GM19043 (cell line): ENCODE measurements around the gene MAFF.

Experiments used
- ATAC-seq: cut with Tn5 transposase; IDR thresholded peaks from one replicate; pipeline ENCODE4 v1.9.1; 2021; ENCODE audit warnings: low read depth; ENCODE audit not compliant: unreplicated experiment

The MAFF gene

DNA sequence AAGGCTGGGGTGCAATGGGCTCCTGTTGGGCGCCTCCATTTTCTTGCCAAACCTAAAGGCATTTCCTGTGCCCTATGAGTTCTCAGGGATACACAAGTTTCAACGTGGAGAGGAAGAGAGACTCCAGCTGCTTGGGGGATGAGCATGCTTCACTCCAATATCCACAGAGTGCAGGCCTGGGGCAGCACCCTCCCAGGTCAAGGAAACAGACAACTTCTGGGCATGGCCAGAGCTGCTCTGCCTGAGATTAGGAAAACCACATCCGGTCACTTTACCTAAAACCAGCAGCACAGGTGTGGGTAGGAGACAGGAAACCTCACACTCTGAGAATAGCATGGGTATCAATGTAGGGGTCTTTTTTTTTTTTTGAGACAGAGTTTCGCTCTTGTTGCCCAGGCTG, 42.3 kb downstream of the MAFF start:
- no peak for ATAC-seq

DNA sequence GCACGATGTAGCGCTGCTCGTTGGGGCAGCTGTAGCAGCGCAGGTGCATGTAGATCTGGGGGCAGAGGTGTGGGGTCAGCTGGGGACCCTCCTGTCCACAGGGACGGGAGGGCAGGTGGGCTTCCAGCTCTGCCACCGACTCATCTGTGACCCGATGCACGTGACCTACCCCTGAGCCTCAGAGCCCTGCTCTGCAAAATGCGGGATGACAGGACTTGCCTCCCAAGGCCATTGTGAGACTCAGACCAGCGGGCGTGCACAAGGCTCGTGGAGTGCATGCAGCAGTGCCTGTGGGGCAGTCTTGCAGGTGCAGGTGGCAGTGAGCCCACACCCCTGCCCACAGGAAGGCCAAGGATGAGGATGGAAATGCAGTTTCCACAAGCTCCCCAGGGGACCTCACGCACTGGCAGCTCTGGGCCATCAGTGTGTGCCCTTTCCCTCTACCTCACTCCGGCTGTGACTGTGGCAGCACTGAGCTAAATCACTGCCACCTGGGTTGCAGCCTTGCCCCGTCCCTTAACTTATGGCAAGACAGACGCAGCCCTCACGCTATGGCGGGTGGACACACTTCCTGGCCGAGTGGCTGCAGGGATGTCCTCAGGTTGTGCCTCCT, 44.4 kb downstream of the MAFF start:
- no peak for ATAC-seq

DNA sequence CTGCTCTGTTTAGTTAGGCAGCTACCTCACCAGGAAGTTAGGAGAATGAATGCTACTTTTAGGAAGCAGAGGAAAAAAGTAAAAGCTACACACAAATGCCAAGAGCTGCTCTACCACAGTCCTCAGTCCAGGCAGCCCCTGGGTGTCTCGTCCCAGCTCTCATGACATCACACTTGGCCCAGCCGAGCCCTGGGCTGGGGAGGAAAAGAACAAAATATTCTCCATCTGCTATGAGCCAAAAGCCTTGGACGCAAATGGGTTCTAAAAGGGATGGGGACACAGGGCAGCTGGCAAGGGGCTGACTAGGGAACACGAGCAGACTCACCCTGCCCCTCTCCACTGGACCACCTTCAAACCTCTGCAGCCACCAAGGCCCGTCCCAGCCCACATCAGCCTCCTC, 44.9 kb downstream of the MAFF start:
- ATAC-seq = no peak

DNA sequence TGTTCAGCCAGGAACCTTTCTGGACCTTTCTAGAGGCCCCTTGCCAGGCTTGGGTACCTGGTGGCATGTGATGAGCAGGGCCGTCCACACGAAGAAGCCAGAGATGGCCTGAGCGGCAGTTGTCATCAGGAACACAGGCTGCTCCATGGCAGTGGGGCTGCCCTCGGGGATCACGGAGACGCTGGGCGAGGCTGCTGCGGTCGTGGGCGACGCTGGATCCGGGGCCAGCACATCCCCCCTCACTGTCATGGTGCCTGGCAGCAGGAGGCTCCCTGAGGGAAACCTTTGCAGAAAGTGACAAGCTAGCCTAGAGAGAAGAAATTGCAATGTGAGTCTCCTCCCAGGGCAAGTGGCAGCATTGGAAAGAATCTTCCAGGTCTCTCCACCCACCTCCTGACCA, 45.9 kb downstream of the MAFF start:
- ATAC-seq = no peak

DNA sequence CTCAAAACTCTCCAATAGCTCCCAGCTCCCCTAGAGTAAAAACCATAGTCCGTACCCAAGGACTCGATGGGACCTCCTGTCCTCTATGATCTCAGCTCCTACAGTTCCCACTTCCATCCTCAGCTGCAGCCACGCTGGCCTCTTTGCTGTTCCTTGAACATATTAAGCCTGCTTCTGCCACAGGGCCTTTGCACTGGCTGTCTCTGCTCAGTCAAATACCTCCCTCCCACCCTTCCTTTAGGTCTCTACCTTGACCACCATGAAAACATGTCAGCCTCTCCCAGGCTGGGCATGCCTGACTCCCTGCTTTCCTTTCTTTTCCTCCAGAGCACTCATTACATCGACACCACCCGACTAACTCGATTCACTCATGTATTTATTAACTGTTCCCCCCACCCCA, 46.5 kb downstream of the MAFF start:
- ATAC-seq = no peak

DNA sequence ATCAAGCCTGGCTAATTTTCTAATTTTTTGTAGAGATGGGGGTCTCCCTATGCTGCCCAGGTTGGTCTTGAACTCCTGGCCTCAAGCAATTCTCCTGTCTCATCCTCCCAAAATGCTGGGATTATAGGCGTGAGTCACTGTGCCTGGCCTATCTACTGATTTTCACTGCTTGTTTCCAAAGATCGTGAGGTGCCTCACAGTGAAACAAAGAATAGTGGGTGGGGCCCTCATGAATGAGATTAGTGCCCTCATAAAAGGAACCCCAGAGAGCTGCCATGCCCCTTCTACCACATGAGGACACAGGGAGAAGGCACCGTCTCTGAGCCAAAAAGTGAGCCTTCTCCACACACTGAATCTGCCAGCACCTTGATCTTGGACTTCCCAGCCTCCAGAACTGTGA, 47.5 kb downstream of the MAFF start:
- no peak for ATAC-seq

DNA sequence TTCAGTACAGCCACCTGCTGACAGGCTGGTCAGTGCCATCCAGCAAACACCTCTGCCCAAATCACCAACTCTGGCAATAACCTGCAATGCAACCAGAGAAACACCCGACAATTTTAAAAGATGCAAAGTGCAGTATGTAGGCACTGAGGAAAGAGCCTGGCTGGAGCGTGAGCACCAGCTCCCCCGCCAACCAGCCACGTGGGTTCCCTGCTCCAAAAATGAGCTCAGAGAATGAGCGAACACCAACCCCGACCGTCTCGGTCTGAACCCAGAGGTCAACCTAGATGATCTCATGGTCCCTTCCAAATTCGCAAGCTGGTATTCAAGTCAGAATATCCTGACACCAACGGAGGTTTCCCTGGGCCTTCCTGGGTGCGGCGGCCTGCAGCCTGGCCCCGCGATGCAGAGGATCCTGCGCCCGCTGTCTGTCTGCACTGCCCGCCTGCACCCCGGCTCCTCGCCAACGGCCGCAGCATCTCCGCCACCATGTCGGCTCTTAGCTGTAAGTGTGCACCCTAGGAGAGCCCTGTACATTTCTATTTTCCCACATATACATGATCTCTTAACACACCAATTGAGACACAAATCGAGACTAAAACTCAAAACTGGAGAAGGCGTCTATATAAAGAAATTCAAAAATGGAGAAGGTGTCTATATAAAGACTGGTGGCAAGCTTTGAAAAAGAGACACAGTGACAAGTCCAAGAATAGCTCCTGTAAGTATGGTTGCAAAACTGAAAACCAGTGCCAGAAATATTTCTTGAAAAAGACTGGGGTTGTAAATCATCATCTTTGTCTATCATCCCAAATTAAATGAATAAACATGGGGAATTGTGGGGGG, 48.2 kb downstream of the MAFF start:
- no peak for ATAC-seq

DNA sequence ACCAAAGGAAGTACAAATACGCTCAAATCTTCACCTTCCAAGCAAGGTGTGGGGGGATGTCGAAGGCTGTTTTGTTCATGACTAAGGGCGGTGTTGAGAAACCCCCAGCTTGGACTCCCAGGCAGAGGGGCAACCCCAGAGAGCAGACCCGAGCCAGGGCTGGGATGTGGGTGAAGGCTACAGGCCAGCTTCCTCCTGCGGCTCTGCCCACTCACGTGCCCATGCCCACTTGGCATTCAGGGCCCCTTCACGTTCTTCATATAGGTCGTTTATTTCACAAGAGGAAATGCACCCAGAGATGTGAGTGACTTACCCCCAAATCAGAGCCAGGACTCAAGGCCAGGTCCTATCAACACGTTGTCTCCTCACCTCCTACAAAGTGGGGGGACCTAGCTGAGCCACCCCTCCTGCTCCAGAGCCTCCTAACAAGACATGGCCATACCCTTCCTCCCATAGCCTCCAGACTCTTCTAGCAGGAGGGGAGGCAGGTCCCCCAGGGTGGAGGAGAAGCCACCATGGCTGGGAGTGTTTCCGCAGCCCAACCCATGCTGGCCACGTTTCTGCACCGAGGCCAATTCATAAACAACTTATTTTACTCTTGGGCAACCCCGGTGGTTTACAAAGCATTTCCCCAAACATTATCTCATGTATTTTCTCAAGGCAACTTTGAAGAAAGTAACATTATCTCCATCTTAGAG, 49.0 kb downstream of the MAFF start:
- no peak for ATAC-seq

DNA sequence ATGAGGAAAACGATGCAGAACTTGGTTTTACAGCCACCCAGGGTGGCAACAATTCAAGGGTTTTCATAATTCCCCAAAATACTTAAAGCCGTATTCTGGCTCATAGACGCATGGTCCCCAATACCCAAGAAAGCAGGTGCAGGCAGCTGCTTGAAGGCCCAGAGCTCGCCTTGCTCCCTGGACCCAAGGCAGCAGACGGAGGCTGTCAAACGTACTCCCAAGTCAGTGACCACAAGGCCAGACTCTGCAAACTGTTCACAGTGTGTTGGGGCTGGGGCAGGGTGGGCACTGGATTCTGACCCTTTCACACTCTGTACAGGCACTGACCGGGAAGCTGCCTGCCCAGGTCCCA, 49.5 kb downstream of the MAFF start:
- no peak for ATAC-seq

DNA sequence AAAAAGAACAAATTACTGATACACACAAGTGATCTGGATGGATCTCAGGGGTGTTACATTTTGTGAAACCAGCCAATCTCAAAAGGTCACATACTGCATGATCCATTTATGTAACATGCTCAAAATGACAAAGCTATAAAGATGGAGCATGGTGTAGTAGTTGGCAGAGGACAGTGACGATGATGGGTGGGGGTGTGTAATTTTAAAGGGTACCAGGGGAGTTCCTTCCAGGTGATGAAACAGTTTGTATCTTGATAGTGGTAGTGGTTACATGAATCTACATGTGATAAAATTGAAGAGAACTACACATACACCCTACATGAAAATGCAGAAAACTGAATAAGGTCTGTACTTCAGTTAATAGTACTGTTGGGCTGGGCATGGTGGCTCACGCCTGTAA, 53.9 kb downstream of the MAFF start:
- no peak for ATAC-seq

DNA sequence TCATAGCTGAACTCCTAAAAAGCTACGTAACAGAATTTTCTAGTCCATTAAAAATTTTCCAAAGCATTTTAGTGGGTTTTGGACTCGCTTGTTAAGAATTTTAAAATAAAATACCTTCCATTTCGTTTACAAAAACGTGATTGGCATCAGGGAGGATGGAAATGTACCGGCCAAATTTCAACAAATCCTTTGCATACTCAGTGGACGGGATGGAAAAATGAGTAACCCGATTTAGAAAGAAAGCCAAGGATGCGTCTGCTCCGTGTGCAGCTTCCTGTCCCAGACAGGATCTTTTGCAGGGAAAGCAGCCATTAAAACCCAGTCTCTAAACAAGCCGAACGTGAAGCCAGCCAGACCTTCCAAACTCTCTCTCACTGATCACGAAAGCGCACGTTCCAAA, 55.4 kb downstream of the MAFF start:
- no peak for ATAC-seq

DNA sequence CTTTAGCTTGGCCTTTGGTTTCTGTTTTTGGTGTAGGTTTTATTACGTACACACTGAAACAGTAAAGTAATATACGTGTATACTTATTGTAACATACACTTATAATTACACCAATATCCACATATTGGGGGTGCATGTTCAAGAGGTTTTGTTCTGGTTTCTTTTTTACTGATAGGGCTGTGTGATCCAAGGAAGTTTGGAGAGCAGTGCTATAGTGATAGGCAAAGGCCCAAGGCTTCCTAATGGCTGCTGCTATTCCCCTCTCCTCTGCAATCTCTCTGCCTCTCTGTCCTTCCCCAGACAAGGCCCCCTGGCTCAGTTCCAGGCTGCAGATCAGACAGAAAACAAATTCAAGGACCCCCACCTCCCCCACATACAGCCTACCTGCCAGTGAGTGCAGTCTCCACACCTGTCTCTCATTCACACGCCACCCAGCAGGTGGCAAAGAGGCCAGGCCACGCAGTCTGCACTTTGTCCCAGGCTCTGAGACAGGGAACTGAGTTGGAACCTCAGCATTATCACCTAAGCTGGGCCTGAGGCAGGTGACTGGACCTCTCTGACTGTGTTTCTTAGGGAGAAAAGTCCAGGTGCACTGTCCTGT, 56.0 kb downstream of the MAFF start:
- no peak for ATAC-seq

DNA sequence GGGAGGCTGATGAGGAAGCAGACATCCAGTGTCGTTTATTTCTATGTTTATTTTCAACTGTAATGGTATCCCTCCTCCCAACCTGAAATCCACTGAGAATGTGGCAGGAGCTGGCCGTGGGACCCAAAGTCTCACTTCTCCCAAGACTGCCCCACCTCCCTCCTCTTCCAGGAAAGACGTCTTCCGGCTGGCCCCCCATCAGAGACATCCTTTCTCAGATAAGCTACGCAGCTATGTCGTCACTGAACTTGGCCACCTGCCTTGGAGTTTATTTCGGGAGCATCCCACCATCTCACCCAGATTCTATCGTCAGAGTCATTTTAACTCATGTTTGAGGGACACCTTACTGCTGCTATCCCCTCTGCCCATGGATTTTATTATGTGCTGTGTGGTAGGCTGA, 57.1 kb downstream of the MAFF start:
- ATAC-seq = no peak

DNA sequence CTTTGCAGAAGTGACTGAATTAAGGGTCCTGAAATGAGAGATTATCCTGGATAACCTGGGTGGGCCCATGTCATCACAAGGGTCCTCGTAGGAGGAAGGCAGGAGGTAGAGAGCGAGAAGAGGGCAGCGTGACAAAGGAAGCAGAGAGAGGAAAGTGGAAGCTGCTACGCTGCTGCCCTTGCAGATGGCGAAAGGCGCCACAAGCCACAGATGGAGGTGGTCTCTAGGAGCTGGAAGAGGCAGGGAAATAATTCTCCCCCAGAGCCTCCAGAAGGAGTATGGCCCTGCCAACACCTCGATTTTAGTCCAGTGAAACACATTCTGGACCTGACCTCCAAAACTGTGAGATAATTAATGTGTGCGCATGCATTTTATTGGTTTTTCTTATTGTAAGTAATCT, 57.6 kb downstream of the MAFF start:
- ATAC-seq = no peak

DNA sequence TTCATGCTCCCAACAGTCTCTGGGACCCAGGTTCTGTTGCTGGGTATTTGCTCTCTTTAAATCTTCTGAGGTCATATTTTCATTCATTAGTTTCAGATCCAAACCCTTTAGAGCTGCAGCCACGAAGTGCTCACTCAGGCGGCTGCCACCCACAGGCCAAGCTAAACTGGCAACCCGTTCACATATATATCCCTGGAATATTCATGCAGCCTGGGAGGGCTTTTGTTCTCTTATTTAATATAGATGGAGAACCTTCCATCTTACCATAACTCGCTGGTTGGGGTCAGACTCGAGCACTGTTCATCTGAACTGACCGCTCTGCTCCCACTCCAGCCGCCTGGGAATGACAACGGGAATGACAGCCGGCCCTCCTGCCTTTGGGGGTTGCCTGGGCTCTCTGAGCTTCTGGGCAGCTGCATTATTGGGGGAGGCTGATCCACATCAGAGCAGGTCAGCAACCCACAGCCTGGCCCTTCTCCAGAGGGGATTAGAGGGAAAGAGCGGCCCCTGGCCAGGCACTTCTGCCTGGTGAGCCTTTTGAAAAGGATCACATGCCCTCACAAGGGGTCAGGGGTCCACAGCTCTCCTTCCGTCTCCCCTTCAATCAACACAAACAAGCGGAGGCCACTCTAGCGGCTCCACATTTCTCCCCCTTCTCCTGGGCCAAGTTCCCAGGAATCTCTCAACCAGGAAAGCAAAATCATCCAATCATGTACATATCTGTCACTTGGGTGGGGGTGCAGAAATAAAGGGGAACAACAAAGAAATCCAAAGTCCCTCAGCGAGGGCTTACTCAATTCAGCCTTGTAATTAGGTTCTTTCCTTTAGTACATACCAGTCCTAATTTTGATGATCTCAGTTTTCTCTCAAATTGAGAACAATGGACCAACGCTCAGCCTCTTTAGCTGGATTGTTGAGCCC, 59.2 kb downstream of the MAFF start:
- ATAC-seq = no peak

DNA sequence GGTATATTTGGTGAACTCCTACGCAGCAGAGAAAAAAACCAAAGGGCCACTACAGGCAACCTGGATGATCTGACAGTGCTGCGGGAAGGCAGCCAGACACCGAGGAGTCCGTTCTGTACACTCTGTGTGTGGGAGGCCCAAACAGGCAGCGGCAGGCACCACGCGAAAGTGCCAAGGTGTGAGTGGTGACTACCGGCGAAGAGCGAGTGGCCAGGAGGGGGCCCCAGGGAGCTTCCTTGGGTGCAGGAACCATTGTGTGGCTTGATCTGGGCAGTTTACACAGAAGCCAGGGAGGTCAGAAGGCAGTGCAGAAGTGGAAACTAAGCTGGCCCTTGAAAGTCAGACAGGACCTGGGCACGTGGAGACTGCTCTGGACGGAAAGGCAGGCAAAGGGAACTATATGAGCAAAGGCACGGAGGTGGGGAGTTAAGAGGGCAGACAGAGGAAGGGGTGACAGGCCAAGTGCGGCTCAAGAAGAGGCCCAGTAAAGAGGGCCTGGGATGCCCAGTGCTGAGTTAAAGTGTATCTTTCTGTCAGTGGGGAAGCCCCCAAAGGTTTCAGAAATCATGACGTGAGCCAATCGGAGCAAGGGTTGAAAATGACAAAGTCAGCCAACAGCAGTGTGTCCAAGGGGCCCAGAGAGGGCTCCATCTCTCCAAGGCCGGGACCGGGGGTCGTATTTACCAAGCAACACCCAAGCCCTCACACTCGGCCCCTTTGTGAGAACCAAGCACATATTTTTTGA, 60.4 kb downstream of the MAFF start:
- no peak for ATAC-seq

DNA sequence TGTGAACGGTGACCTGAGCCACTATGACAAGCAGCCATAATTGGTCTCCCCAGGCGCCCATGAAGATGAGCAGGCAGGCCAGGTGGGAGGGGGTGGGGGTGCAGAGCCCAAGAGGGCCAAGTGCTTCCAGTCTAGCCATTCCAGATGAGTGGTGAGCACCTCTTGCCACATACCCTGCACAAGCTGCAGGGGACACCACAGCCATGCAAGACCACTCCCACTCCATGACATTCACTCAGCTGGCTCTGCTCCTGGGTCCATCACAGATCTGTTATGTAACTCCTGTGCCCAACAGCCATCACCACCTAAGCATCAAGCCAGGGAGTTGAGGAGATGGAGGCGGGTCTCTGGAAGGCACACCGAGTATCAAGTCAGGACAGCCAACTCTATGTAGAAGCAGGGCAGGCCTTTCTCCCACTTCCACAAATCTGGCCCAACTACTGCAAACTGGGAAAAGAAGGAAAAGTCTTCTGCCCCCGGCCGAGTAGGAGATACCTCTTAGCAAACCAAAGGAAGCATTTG, 62.6 kb downstream of the MAFF start:
- ATAC-seq = no peak
